ENCODE results near the gene POLQ. TPM values are rescaled to one million over a fixed set of nuclear protein-coding genes. Genes with fewer than 3 reads are reported as not detected.

The POLQ gene
- polyA plus RNA-seq, 3 donors: 0.03 TPM; not detected in 1

DNA sequence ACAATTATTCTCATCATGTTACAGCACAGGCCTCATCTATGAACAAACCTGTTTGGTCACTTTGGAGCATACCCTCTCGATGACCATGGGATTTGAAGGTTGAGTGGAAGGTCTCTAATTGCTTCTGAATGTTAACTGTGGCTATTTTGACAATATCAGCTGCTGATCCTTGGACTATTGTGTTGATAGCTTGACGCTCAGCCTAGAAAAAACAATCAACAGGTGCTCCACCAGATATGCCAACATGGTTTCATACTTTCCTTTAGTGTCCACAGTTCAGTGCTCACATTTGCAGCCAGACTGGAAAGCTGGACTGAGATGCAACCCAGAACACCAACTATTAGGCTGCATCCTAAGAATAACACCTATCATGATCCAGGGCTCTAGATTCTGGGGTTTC lies 109.7 kb downstream of the POLQ start:
- no peaks in the 10 kb centered on the region for H3K9me3 ChIP-seq (replicated peaks in 1 of 2; ENCODE audit: control insufficient read depth in 1 of 2, insufficient read depth in 1 of 2, low read length in 2 of 2)
- peaks cover 39 to 65% of the 10 kb centered on the region in 2 donors for H3K36me3 Mint-ChIP-seq
- no peak overlapping the region for H3K4me3 ChIP-seq (replicated peaks in 1 of 3; ENCODE audit: low read depth in 2 of 3, low read length in 3 of 3)
- H3K4me1 Mint-ChIP-seq: peaks cover 3% of the 10 kb centered on the region
- H3K27ac Mint-ChIP-seq: peak overlapping the region in 1 of 7 donors; percentile 2
- H3K36me3 ChIP-seq (replicated peaks in 1 of 2; ENCODE audit: control insufficient read depth in 1 of 2, insufficient read depth in 2 of 2, low read length in 2 of 2): peaks cover 25 to 86% of the 10 kb centered on the region in 2 donors
- H2AFZ ChIP-seq (ENCODE audit: insufficient read depth, low read depth, low read length, poor library complexity, severe bottlenecking): no peak overlapping the region
- no peak overlapping the region for H3K27ac ChIP-seq (ENCODE audit: low read depth in 1 of 2, low read length in 2 of 2)
- H3K9ac ChIP-seq (ENCODE audit: insufficient read depth, low read length, poor library complexity, severe bottlenecking): no peak overlapping the region
- no peaks in the 10 kb centered on the region for H3K27me3 ChIP-seq (ENCODE audit: control insufficient read depth in 2 of 2, insufficient read depth in 2 of 2, low read length in 2 of 2)
- no peak for DNase-seq
- H3K4me2 ChIP-seq (replicated peaks; ENCODE audit: extremely low read depth, low read length, poor library complexity, severe bottlenecking): no peak overlapping the region
- H3K27me3 Mint-ChIP-seq (ENCODE audit: low read depth in 3 of 3): no peaks in the 10 kb centered on the region
- H3K79me2 ChIP-seq (ENCODE audit: insufficient read depth, low read length): no peaks in the 10 kb centered on the region
- intact Hi-C loops (cut with micrococcal nuclease): no loop called here
- no peak overlapping the region for H3K4me3 Mint-ChIP-seq
- no peaks in the 10 kb centered on the region for H3K9me3 Mint-ChIP-seq
- no CpG with 5 or more reads among the region's 2 CpGs for WGBS (ENCODE audit: insufficient coverage)
- no peaks in the 10 kb centered on the region for H3K4me1 ChIP-seq (ENCODE audit: control insufficient read depth in 1 of 2, insufficient read depth in 2 of 2, low read length in 2 of 2)
- TF ChIP-seq, protein P1, sequence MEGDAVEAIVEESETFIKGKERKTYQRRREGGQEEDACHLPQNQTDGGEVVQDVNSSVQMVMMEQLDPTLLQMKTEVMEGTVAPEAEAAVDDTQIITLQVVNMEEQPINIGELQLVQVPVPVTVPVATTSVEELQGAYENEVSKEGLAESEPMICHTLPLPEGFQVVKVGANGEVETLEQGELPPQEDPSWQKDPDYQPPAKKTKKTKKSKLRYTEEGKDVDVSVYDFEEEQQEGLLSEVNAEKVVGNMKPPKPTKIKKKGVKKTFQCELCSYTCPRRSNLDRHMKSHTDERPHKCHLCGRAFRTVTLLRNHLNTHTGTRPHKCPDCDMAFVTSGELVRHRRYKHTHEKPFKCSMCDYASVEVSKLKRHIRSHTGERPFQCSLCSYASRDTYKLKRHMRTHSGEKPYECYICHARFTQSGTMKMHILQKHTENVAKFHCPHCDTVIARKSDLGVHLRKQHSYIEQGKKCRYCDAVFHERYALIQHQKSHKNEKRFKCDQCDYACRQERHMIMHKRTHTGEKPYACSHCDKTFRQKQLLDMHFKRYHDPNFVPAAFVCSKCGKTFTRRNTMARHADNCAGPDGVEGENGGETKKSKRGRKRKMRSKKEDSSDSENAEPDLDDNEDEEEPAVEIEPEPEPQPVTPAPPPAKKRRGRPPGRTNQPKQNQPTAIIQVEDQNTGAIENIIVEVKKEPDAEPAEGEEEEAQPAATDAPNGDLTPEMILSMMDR (IDR thresholded peaks at IDR 0.05): no peak
- no peaks in the 10 kb centered on the region for H4K20me1 ChIP-seq (ENCODE audit: insufficient read depth, low read length)

DNA sequence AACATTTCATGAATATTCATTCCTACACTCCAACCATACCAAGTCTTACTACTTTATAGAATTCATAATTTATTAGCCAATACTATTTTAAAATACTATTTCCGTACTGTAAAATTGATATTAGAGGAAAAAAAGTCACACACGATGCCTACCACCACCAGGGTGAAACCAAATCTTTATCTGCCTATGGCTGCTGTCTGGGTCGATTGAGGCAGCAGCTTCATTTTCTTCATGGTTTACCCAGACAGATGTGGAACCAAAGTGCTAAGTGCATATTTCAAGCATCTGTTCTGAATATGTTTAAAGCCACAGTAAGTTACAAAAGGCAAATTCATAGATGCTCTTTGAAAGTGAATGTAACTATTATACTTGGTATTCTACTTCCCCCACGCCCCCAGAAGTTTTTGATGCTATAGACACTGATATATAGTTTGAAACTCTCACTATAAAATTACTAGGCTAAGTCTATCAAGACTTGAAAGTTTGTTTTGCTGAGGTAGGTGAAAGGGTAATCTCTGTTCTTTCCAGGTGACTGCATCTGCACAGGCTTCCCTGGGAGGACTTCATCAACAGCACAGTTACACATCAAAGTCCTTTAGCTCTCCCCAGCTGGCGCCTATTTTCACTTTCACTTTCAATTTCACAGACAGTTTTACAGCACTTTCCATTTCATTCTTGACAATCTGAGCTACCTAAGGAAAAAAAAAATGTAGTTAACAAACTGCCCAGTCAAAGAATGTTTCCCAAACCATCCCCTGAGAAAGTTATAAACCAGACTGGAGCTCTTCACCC lies 113.9 kb downstream of the POLQ start:
- no peaks in the 10 kb centered on the region for H3K79me2 ChIP-seq (ENCODE audit: insufficient read depth, low read length)
- H3K9ac ChIP-seq (ENCODE audit: insufficient read depth, low read length, poor library complexity, severe bottlenecking): no peak overlapping the region
- peak overlapping the region in 1 of 2 donors; percentile 57 for H3K27ac ChIP-seq (ENCODE audit: low read depth in 1 of 2, low read length in 2 of 2)
- Mint-ChIP-seq H3K36me3 (peaks cover 41 to 77% of the 10 kb centered on the region in 2 donors), H3K9me3 (no peaks in the 10 kb centered on the region), H3K4me1 (peaks cover 3% of the 10 kb centered on the region), H3K27me3 (ENCODE audit: low read depth in 3 of 3) (no peaks in the 10 kb centered on the region), H3K4me3 (peak overlapping the region in 1 of 2 donors; percentile 23), H3K27ac (peak overlapping the region in 4 of 7 donors; percentile 23 to 61 (median 50))
- 29% methylated on average over 1 of the region's 5 CpGs for WGBS (ENCODE audit: insufficient coverage)
- H3K4me3 ChIP-seq (replicated peaks in 1 of 3; ENCODE audit: low read depth in 2 of 3, low read length in 3 of 3): no peak overlapping the region
- peaks cover 28 to 80% of the 10 kb centered on the region in 2 donors for H3K36me3 ChIP-seq (replicated peaks in 1 of 2; ENCODE audit: control insufficient read depth in 1 of 2, insufficient read depth in 2 of 2, low read length in 2 of 2)
- H3K27me3 ChIP-seq (ENCODE audit: control insufficient read depth in 2 of 2, insufficient read depth in 2 of 2, low read length in 2 of 2): no peaks in the 10 kb centered on the region
- H3K4me2 ChIP-seq (replicated peaks; ENCODE audit: extremely low read depth, low read length, poor library complexity, severe bottlenecking): peak overlapping the region; percentile 20
- H4K20me1 ChIP-seq (ENCODE audit: insufficient read depth, low read length): no peaks in the 10 kb centered on the region
- TF ChIP-seq, protein P1 (IDR thresholded peaks at IDR 0.05): no peak
- intact Hi-C loops (cut with micrococcal nuclease): no loop called here
- peak overlapping the region; percentile 66 for H2AFZ ChIP-seq (ENCODE audit: insufficient read depth, low read depth, low read length, poor library complexity, severe bottlenecking)
- peak in 2 of 3 donors; percentile 6 to 8 for DNase-seq
- H3K4me1 ChIP-seq (ENCODE audit: control insufficient read depth in 1 of 2, insufficient read depth in 2 of 2, low read length in 2 of 2): no peaks in the 10 kb centered on the region
- H3K9me3 ChIP-seq (replicated peaks in 1 of 2; ENCODE audit: control insufficient read depth in 1 of 2, insufficient read depth in 1 of 2, low read length in 2 of 2): no peaks in the 10 kb centered on the region

Data from CD14-positive monocyte (primary cell).